ENCODE data around the gene ZFPM1.

ZFPM1 gene

DNA sequence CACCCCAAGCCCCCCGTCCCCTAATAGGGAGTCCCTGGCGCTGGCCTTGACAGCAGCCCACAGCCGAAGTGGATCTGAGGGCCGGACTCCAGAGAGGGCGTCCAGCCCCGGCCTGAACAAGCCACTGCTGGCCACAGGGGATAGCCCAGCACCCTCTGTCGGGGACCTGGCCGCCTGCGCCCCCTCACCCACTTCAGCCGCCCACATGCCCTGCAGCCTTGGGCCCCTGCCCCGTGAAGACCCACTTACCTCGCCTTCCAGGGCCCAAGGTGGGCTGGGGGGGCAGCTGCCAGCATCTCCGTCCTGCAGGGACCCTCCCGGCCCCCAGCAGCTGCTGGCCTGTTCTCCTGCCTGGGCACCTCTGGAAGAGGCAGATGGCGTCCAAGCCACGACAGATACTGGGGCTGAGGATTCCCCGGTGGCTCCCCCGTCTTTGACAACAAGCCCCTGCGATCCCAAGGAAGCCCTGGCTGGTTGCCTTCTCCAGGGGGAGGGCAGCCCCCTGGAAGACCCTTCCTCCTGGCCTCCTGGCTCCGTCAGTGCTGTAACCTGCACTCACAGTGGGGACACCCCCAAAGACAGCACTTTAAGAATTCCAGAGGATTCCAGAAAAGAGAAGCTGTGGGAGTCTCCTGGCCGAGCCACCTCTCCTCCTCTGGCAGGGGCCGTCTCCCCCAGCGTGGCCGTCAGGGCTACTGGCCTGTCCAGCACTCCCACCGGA is 19.3 kb upstream of the ZFPM1 start:
- DNase-seq, result no peak

DNA sequence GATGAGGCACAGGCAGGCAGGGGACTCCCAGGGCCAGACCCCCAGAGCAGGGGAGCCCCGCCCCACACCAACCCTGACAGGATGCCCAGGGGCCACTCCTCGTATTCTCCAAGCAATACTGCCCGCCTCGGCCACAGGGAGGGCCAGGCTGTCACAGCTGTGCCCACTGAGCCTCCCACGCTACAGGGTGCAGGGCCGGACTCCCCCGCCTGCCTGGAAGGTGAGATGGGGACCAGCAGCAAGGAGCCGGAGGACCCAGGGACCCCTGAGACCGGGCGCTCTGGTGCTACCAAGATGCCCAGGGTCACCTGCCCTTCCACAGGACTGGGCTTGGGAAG is 18.8 kb upstream of the ZFPM1 start:
- no peak for DNase-seq

DNA sequence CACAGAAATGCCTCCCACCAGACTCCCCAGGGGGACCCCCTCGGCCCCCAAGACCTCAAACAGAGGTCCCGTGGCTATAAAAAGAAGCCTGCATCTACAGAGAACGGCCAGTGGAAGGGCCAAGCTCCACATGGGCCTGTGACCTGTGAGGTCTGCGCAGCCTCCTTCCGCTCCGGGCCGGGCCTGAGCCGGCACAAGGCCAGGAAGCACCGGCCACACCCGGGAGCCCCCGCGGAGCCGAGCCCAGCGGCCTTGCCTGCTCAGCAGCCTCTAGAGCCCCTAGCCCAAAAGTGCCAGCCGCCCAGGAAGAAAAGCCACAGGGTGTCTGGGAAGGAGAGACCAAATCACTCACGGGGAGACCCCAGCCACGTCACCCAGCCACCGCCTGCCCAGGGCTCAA is 18.3 kb upstream of the ZFPM1 start:
- no peak for DNase-seq

DNA sequence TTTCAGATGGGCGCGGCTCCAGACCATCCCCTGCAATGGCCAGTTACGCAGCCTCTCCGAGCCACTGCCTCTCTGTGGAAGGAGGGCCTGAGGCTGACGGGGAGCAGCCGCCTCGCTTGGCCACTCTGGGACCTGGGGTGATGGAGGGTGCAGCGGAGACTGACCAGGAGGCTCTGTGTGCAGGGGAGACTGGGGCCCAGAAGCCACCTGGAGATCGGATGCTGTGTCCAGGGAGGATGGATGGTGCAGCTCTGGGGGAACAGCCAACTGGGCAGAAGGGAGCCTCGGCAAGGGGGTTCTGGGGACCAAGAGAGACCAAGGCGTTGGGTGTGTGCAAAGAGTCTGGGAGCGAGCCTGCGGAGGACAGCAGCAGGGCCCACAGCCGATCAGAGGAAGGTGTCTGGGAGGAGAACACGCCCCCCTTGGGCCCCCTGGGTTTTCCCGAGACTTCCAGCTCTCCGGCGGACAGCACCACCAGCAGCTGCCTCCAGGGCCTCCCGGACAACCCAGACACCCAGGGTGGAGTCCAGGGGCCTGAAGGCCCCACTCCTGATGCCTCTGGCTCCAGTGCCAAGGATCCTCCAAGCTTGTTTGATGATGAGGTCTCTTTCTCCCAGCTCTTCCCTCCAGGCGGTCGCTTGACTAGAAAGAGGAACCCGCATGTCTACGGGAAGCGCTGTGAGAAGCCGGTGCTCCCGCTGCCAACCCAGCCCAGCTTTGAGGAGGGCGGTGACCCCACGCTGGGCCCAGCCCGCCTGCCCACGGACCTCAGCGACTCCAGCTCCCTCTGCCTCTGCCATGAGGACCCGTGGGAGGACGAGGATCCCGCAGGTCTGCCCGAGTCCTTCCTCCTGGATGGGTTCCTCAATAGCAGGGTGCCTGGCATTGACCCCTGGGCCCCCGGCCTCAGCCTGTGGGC is 17.4 kb upstream of the ZFPM1 start:
- no peak for DNase-seq

DNA sequence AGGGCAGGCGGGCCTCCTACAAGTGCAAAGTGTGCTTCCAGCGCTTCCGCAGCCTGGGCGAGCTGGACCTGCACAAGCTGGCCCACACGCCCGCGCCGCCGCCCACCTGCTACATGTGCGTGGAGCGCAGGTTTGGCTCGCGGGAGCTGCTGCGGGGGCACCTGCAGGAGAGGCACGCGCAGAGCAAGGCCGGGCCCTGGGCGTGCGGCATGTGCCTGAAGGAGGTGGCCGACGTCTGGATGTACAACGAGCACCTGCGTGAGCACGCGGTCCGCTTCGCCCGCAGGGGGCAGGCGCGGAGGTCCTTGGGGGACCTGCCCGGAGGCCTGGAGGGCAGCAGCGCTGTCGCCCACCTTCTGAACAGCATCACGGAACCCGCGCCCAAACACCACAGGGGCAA is 16.3 kb upstream of the ZFPM1 start:
- DNase-seq, result no peak

DNA sequence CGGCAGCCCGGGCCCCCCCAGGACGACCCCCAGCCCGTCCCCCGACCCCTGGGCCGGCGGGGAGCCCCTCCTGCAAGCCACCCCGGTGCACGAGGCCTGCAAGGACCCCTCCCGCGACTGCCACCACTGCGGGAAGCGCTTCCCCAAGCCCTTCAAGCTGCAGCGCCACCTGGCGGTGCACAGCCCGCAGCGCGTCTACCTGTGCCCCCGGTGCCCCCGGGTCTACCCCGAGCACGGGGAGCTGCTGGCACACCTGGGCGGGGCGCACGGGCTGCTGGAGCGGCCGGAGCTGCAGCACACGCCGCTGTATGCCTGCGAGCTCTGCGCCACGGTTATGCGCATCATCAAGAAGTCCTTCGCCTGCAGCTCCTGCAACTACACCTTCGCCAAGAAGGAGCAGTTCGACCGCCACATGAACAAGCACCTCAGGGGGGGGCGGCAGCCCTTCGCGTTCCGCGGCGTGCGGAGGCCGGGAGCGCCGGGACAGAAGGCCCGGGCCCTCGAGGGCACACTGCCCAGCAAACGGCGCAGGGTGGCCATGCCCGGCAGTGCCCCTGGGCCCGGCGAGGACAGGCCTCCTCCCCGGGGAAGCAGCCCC is 15.6 kb upstream of the ZFPM1 start:
- peak in 17 of 58 donors; percentile 2 to 54 (median 16) for DNase-seq

DNA sequence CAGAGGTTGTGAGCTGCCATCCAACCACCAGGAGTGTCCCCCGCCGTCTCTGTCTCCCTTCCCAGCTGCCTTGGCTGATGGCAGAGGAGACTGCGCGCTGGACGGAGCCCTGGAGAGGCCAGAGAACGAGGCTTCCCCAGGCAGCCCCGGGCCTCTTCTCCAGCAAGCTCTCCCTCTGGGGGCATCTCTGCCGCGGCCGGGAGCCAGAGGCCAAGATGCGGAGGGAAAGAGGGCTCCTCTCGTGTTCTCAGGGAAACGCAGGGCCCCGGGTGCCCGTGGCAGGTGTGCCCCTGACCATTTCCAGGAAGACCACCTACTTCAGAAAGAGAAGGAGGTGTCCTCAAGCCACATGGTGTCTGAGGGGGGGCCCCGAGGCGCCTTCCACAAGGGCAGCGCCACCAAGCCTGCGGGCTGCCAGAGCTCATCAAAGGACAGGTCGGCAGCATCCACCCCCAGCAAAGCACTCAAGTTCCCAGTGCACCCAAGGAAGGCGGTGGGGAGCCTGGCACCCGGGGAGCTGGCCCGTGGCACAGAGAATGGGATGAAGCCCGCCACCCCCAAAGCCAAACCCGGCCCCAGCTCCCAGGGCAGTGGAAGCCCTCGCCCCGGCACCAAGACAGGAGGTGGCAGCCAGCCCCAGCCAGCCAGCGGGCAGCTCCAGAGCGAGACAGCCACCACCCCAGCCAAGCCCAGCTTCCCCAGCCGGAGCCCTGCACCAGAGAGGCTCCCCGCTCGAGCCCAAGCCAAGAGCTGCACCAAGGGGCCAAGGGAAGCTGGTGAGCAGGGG is 14.8 kb upstream of the ZFPM1 start:
- no peak for DNase-seq

DNA sequence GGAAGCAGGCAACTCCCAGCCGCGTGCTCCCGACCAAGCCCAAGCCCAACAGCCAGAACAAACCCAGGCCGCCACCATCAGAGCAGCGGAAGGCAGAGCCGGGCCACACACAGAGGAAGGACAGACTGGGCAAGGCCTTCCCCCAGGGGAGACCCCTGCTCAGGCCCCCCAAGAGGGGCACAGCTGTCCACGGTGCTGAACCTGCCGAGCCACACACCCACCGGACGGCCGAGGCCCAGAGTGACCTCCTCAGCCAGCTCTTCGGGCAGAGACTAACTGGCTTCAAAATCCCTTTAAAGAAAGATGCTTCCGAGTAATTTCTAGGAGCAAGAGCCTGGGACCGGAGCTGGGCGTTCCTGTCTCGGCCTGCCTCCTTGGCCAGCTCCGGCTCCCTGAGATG is 14.1 kb upstream of the ZFPM1 start:
- DNase-seq, result no peak

DNA sequence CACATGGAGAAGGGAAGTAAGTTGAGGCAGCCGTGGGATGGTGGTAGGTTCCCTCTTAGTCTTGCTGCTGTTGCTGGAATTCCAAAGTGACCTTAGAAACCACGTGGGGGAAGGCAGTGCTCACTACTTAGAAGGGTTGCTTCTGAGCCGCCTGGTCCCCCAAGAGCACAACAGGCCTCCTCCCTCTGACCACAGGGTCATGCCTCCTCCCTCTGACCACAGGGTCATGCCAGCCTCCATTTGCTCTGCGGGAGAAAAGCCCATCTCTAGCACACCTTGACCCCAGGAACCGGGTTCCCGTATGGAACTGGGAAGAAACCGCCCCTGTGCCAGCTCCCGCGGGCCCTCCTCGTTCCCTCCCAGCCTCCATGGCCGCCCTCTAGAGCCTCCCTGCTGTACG is 13.4 kb upstream of the ZFPM1 start:
- no peak for DNase-seq

DNA sequence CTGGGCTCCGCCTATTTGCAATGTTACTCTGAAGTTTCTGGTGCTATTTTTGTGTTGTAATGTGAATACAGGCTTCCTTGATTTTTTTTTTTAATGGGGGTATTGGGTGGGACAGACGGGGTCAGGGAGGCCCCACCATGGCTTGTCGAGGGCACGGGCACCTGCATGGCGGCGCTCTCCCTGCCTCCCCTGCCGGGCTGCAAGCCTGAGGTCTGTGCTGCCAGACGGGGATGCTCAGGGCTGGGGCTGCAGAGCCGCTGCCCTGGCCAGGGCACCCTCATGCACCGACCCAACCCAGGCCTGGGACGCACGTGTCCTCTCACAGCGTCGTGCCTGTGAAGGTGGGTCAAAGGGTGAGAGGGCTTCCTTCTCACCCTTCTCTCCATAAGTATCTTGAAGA is 13.0 kb upstream of the ZFPM1 start:
- DNase-seq, result no peak

DNA sequence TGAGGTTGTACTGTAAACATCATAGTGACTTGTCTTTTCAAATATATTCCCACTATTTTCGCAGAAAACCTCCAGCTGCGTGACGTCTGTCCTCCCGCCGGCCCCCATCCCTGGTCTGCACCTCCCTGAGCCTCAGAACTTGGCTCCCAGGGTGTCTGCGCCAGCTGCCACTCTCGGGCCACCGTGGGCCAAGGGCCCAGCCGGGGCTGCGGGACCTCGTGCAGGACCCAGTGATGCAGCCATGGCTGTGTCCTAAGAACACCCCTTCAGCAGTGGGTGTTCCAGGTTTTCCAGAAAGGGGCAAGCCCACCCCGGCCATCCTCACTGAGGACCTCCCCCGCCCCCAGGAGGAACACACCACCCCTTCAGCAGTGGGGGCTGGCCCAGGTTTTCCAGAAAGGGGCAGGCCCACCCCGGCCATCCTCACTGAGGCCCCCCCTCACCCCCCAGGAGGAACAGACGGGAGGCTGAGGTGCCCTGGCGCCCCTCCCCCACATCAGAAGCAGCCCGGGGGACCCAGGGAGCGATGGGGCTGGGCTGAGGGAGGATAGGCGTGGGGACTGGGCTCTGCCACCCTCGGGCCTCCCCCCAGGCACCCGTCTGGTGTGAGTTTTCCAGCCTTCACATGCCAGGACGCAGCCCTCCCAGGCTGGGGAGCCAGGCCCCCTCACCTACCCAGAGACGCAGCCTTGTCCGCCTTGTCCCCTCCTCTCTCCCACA is 12.2 kb upstream of the ZFPM1 start:
- DNase-seq, result no peak

DNA sequence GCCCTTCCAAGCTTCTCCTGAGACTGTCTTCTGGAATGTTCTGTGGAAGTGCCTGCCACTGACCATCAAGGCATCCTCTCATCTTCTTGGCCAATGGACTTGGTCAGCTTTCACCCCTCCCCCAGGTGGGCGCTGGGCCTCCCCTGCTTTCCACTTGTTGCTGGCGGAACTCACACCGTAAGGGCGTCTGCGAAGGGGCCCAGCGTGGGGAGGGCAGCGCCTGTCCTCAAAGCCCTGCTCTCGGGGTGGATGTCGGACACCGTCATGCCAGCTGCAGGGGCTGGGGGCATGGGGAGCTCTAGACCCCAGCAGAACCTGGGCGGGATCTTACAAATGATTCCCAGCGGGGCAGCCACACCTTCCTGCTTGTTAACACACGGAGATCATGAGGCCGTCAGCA is 11.6 kb upstream of the ZFPM1 start:
- no peak for DNase-seq

DNA sequence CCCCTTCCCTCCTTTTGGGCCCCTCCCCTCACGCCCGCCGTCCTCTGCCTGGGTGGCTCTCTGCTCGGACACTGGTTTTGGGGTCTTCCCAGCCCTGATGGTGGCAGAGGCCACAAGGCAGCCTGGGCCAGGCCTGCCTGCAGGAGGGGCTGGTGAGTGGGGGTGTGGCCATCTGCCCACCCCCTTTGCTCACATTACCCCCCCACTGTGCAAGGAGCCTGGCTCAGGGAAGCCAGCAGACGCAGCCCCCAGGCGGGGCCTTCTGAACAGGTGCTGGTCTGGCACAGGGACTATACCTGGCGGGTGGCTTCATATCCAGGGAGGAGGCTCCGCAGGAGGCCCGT is 10.7 kb upstream of the ZFPM1 start:
- no peak for DNase-seq

DNA sequence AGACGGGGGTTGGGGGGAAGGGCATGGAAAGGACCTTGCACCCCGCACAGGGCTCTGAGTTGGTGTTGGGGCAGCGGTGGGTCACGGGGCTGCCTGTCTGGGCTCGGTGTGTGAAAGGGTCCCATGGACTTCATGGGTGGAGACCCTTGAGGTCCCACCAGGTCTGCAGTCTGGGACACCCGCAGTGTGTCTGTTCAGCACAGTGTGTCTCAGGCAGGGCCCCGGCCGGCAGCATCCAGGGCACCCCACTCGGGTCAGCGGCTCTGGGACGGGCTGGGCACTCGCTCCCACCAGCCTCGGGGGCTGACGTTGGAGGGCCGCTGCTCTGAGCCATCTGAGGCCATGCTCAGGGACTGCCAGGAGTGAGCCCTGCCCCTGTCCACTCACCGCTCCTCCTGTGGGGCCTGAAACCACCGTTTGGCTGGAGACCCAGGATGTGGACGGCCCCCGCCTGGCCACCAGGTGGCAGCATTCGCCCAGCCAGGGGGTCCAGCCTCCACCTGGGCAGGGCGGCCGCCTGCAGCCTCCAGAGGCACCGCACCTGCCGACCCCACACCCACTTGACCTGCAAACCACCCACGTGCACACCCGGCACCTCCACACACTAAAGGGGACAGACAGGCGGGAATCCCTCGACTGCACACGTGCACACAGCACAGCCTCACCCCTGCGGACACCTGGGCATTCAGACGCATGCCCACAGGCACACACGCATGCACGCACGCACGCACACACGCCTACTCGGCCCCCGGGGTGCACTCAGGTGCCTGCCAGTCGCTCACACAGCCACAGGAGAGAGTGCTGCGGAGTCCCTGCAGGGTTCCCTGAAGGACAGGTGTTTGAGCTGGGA is 10.1 kb upstream of the ZFPM1 start:
- peak in 51 of 58 donors; percentile 11 to 77 (median 40) for DNase-seq

DNA sequence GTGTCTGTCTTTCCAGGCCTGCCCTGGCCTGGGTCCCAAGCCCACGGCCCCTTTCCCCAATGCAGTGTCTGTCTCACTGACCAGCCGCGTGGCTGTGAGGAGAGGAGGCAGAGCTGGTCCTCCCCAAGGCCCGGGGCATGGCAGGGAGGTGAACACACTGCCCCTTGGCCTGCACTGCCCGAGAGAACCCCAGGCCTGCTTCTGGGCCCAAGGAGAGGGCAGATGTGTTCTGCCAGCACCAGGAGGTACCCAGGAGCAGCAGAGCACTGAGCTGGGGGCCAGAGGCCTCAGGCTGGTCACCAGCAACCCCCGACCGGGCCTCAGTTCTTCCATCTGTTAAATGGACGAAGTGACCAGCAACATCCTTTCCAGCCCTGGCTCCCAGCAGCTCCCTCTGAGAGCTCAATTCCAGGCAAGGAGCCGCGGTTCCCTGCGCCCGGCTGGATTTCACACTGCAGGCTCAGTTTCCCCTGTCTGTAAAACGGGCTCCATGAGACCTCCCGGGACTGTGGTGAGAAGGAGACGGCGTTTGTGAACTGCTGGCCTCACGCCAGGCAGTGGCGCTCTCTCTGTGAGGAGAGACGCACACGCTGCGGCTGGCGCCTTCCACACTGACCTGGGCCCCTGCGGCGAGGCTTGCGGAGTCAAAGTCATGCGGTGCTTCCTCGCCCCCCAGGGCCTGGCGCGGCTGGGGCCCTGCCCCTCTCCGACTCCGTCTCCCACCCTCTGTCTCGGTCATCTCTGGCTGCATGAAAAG is 8.1 kb upstream of the ZFPM1 start:
- no peak for DNase-seq

DNA sequence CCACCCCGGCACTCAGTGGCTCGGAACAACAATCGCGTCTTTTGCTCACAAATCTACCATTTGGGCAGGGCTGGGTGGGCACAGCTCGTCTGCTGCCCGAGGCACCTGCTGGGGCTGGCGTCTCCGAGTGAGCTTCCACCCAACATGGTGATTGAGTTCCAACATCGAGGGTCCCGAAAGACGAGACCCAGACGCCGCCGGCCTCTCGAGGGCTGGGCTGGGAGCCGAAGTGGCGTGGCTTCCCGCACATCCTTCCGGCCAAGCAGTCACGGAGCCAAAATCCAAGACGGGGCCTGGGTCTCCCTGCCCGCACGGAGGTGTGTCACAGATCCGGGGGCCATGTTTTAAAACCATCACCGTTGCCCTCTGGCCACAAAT is 7.5 kb upstream of the ZFPM1 start:
- no peak for DNase-seq

DNA sequence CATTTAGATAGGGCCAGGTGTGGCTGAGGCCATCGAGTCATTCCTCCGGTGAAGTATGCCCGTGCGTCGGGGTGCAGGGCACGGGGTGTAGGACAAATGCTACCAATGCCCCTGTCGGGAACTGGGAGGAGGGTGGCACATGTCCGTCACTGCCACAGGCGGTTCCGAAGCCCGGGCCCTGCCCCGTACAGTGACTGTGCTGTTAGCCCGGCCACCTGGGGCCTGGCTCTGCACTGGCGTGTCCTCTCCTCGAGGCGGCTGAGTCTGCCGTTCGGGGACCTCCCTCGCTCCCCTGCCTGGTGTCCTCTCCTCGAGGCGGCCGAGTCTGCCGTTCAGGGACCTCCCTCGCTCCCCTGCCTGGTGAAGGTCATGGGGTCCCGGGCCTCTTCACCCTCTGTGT is 7.0 kb upstream of the ZFPM1 start:
- DNase-seq, result no peak

DNA sequence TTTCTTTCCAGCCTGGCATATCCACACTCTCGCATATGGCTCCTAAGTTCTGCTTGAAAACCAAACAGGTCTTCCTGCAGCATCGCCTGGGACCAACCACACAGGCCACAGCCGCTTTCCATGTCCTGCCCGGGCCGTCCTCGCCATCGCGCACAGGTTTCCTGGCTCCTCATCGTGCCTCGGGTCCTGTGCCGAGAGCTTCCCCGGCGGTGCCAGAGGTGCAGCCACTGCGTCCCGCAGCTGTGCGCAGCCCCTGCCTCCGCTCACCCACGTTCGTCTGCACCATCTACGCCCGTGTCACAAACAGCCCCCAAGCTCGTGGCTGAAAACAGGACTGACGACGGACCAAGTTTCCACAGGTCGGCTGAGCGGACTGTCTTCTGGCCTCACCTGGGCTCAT is 6.3 kb upstream of the ZFPM1 start:
- DNase-seq, result no peak

DNA sequence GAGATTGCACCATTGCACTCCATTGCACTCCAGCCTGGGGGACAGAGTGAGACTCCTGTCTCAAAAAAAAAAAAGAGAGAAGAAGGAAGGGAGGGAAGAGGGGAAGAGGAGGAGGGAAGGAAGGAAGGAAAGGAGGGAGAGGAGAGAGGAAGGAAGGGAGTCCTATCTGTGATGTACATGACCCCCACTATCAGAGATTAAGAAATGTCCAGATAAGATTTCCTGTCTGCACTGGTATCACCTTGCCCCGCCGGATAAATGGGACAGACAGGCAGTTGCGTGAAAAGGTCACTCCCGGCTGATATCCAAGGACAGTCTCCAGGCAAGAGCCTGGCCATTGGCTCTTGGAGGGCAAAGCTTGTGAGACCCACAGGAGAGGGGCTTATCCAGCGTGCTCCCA is 5.2 kb upstream of the ZFPM1 start:
- no peak for DNase-seq

All from anterior cingulate cortex (tissue), 58 donors.